ENCODE results near the gene TSPO.

The TSPO gene

GRCh38 chr22:43179911-43180195 is 28.5 kb downstream of the TSPO start:
- no peak for DNase-seq

- no peak for DNase-seq
Measured at GRCh38 chr22:43180670-43181069, 29.3 kb downstream of the TSPO start.

GRCh38 chr22:43181321-43182076 is 30.1 kb downstream of the TSPO start:
- DNase-seq = no peak

GRCh38 chr22:43182118-43182517 is 30.8 kb downstream of the TSPO start:
- DNase-seq = no peak

- no peak for DNase-seq
Measured at GRCh38 chr22:43182726-43183125, 31.4 kb downstream of the TSPO start.

- DNase-seq = no peak
Measured at GRCh38 chr22:43183496-43184277, 32.3 kb downstream of the TSPO start.

- no peak for DNase-seq
Measured at GRCh38 chr22:43185860-43186261, 34.5 kb downstream of the TSPO start.

GRCh38 chr22:43186272-43187170 is 35.2 kb downstream of the TSPO start, which contains the start of gene TTLL12:
TSS of gene TTLL12 (minus strand) at chr22:43187134. CDS start at chr22:43187069, 65 bp downstream.
- peak; percentile 34 to 82 (median 64) for DNase-seq

- peak; percentile 91 to 97 (median 94) for DNase-seq
Measured at GRCh38 chr22:43187171-43188099, 36.1 kb downstream of the TSPO start.

GRCh38 chr22:43188829-43189545 is 37.6 kb downstream of the TSPO start:
- no peak for DNase-seq

- DNase-seq = no peak
Measured at GRCh38 chr22:43191831-43192230, 40.5 kb downstream of the TSPO start.

GRCh38 chr22:43197271-43197941 is 46.0 kb downstream of the TSPO start:
- DNase-seq = no peak

GRCh38 chr22:43198126-43198525 is 46.8 kb downstream of the TSPO start:
- no peak for DNase-seq

GRCh38 chr22:43198936-43199335 is 47.6 kb downstream of the TSPO start:
- DNase-seq = no peak

- no peak for DNase-seq
Measured at GRCh38 chr22:43199541-43199940, 48.2 kb downstream of the TSPO start.

GRCh38 chr22:43200031-43200430 is 48.7 kb downstream of the TSPO start:
- DNase-seq = no peak

- no peak for DNase-seq
Measured at GRCh38 chr22:43200555-43200954, 49.2 kb downstream of the TSPO start.

GRCh38 chr22:43201486-43202219 is 50.3 kb downstream of the TSPO start:
- no peak for DNase-seq

- no peak for DNase-seq
Measured at GRCh38 chr22:43202326-43202725, 51.0 kb downstream of the TSPO start.

- no peak for DNase-seq
Measured at GRCh38 chr22:43202756-43203410, 51.5 kb downstream of the TSPO start.

Measured in stimulated activated naive CD4-positive, alpha-beta T cell (primary cell).